Activated CD8-positive, alpha-beta T cell treated with anti-CD3 and anti-CD28 coated beads for 36 hours (primary cell): Measurements from ENCODE around the gene TNFAIP8L1. TPM values are rescaled to one million over a fixed set of nuclear protein-coding genes. Genes with fewer than 3 reads are reported as not detected.

Experiments
- ATAC-seq: fragments of 200-7000 bp; cut with Tn5 transposase; one replicate; pipeline ENCODE4 v1.10.0; 2021; ENCODE audit warnings: mild to moderate bottlenecking, moderate library complexity
- CTCF ChIA-PET: fragments of 350-600 bp; sonication (Branson Sonifier 250); formaldehyde crosslinking; loops from one replicate; lab custom pipeline; 2021; ENCODE audit warnings: antibody characterized with exemption; lab: Charles Lee
- POLR2A ChIA-PET: fragments of 350-600 bp; sonication (Branson Sonifier 250); formaldehyde crosslinking; loops from one replicate; lab custom pipeline; 2021; ENCODE audit warnings: antibody characterized with exemption; lab: Charles Lee
- DNase-seq: peaks from one replicate; pipeline ENCODE4 v3.0.0-alpha.2; 2020
- H3K27ac Mint-ChIP-seq: one replicate; pipeline ENCODE4 v1.8.0; 2021; ENCODE audit warnings: mild to moderate bottlenecking, mixed read lengths
- H3K27me3 Mint-ChIP-seq: one replicate; pipeline ENCODE4 v1.8.0; 2021; ENCODE audit warnings: mixed read lengths
- H3K36me3 Mint-ChIP-seq: one replicate; pipeline ENCODE4 v1.8.0; 2021; ENCODE audit warnings: low read depth, mixed read lengths
- H3K4me1 Mint-ChIP-seq: one replicate; pipeline ENCODE4 v1.8.0; 2021; ENCODE audit warnings: low read depth, mixed read lengths
- H3K4me3 Mint-ChIP-seq: one replicate; pipeline ENCODE4 v1.8.0; 2021; ENCODE audit warnings: mild to moderate bottlenecking, moderate library complexity, mixed read lengths
- H3K9me3 Mint-ChIP-seq: one replicate; pipeline ENCODE4 v1.8.0; 2021; ENCODE audit warnings: mixed read lengths
- CTCF ChIP-seq: fragments of 200-600 bp; IDR thresholded peaks from one replicate; pipeline ENCODE4 v1.8.0; 2022; ENCODE audit warnings: antibody characterized with exemption, mild to moderate bottlenecking
- intact Hi-C: fragments of 100-400 bp; cut with micrococcal nuclease; formaldehyde crosslinking; loops from one replicate; pipeline ENCODE4 v1.10.0; 2022
- total RNA-seq, 2 experiments: library from RNA; stranded (reverse); gene quantifications; one replicate each; pipeline ENCODE4 v1.2.3, GENCODE V29; 2021

TNFAIP8L1 gene
- total RNA-seq: 10 to 100 TPM; 13.5 to 13.7 TPM

GRCh38 chr19:4638828-4639530 lies at the start of gene TNFAIP8L1:
Gene TNFAIP8L1, plus strand, starts transcription at chr19:4639516. Its CDS starts 12,354 bp downstream, at chr19:4651870.
- peak; percentile 96 for ATAC-seq
- H3K4me1 Mint-ChIP-seq: peaks cover 34% of the 10 kb centered on the region
- ChIA-PET POLR2A (no interaction called here), CTCF (interaction anchor here (1.0 to 3.4 kb wide), 5 partner anchors 50 to 296 kb away, joined by 3 to 80 read pairs (median 3); no protein-coding TSS in a partner anchor)
- H3K36me3 Mint-ChIP-seq: no peaks in the 10 kb centered on the region
- peak within 1 kb of the TSS; percentile 98 for H3K27ac Mint-ChIP-seq
- peak within 1 kb of the TSS; percentile 98 for H3K4me3 Mint-ChIP-seq
- no peaks in the 10 kb centered on the region for H3K27me3 Mint-ChIP-seq
- no peaks in the 10 kb centered on the region for H3K9me3 Mint-ChIP-seq
- no peak for TF ChIP-seq CTCF
- DNase-seq: peak; percentile 99
- intact Hi-C loops: loop anchor here (5.0 kb wide), 1 partner anchor 62 kb away; no protein-coding TSS in a partner anchor

- Mint-ChIP-seq H3K9me3 (no peaks in the 10 kb centered on the region), H3K27me3 (peaks cover 38% of the 10 kb centered on the region), H3K4me3 (no peak overlapping the region), H3K4me1 (no peaks in the 10 kb centered on the region), H3K36me3 (no peaks in the 10 kb centered on the region), H3K27ac (no peak overlapping the region)
- DNase-seq: peak; percentile 52
- POLR2A ChIA-PET: no interaction called here
- intact Hi-C loops: no loop called here
- ATAC-seq: peak; percentile 69
- TF ChIP-seq CTCF: peak; percentile 24
- CTCF ChIA-PET: interaction anchor here (0.6 to 2.6 kb wide), 7 partner anchors 9 to 48 kb away, joined by 3 to 10 read pairs (median 3); no protein-coding TSS in a partner anchor
Measured at GRCh38 chr19:4589579-4590410, 49.5 kb upstream of the TNFAIP8L1 start.

GRCh38 chr19:4590559-4590958 lies 48.8 kb upstream of the TNFAIP8L1 start:
- POLR2A ChIA-PET: no interaction called here
- no peak for TF ChIP-seq CTCF
- Mint-ChIP-seq H3K9me3 (no peaks in the 10 kb centered on the region), H3K4me3 (no peak overlapping the region), H3K36me3 (no peaks in the 10 kb centered on the region), H3K4me1 (no peaks in the 10 kb centered on the region), H3K27ac (no peak overlapping the region), H3K27me3 (peaks cover 35% of the 10 kb centered on the region)
- ATAC-seq: no peak
- no peak for DNase-seq
- CTCF ChIA-PET: interaction anchor here (1.6 to 2.6 kb wide), 2 partner anchors 14 to 16 kb away, joined by 3 to 8 read pairs; no protein-coding TSS in a partner anchor
- intact Hi-C loops: no loop called here

GRCh38 chr19:4591320-4591719 lies 48.0 kb upstream of the TNFAIP8L1 start:
- Mint-ChIP-seq H3K9me3 (no peaks in the 10 kb centered on the region), H3K27ac (no peak overlapping the region), H3K36me3 (no peaks in the 10 kb centered on the region), H3K4me3 (no peak overlapping the region), H3K4me1 (no peaks in the 10 kb centered on the region), H3K27me3 (peaks cover 28% of the 10 kb centered on the region)
- no peak for DNase-seq
- CTCF ChIA-PET: no interaction called here
- ATAC-seq: no peak
- POLR2A ChIA-PET: no interaction called here
- intact Hi-C loops: no loop called here
- no peak for TF ChIP-seq CTCF
